Calu3 (cell line): Measurements from ENCODE around the gene CACTIN. TPM values are rescaled to one million over a fixed set of nuclear protein-coding genes. Genes with fewer than 3 reads are reported as not detected.

ENCODE experiments used
- BruUV-seq: library from RNA; stranded (reverse); fragments of 400-500 nt; replicated peaks from 2 replicates; lab custom pipeline; 2021; lab: Mats Ljungman, UMichigan
- CTCF ChIA-PET: fragments of 300-600 bp; sonication (Branson Sonifier 250); formaldehyde crosslinking; loops from one replicate; lab custom pipeline; 2022; ENCODE audit warnings: antibody characterized with exemption; lab: Charles Lee
- DNase-seq: peaks from one replicate; pipeline ENCODE4 v3.0.0; 2022
- H3K27ac Mint-ChIP-seq: one replicate; pipeline ENCODE4 v1.8.0; 2022; ENCODE audit warnings: mixed read lengths; ENCODE audit not compliant: unreplicated experiment
- H3K27me3 Mint-ChIP-seq: one replicate; pipeline ENCODE4 v1.8.0; 2022; ENCODE audit warnings: mixed read lengths; ENCODE audit not compliant: unreplicated experiment
- H3K36me3 Mint-ChIP-seq: one replicate; pipeline ENCODE4 v1.8.0; 2022; ENCODE audit warnings: mild to moderate bottlenecking, moderate library complexity, mixed read lengths; ENCODE audit not compliant: insufficient read depth, unreplicated experiment
- H3K4me1 Mint-ChIP-seq: one replicate; pipeline ENCODE4 v1.8.0; 2022; ENCODE audit warnings: mild to moderate bottlenecking, low read depth, mixed read lengths; ENCODE audit not compliant: unreplicated experiment
- H3K4me3 Mint-ChIP-seq: one replicate; pipeline ENCODE4 v1.8.0; 2022; ENCODE audit warnings: mild to moderate bottlenecking, low read depth, moderate library complexity, mixed read lengths; ENCODE audit not compliant: unreplicated experiment
- H3K9me3 Mint-ChIP-seq: one replicate; pipeline ENCODE4 v1.8.0; 2022; ENCODE audit warnings: low read depth, mixed read lengths; ENCODE audit not compliant: unreplicated experiment
- CTCF ChIP-seq: fragments of 200-600 bp; IDR thresholded peaks from one replicate; pipeline ENCODE4 v1.8.0; 2022; ENCODE audit warnings: antibody characterized with exemption; ENCODE audit not compliant: unreplicated experiment
- intact Hi-C: fragments of 100-400 bp; cut with micrococcal nuclease; formaldehyde crosslinking; loops from one replicate; pipeline ENCODE4 v1.10.0; 2022; ENCODE audit not compliant: unreplicated experiment
- total RNA-seq: library from RNA; stranded (reverse); gene quantifications from 2 replicates; pipeline ENCODE4 v1.2.3, GENCODE V29; 2022

The CACTIN gene
- total RNA-seq, 1 experiment from 2014 or later, result 21.4 TPM

- Mint-ChIP-seq H3K27me3 (no peaks in the 10 kb centered on the region), H3K36me3 (peaks cover 45% of the 10 kb centered on the region), H3K4me1 (no peaks in the 10 kb centered on the region), H3K9me3 (no peaks in the 10 kb centered on the region), H3K4me3 (no peak overlapping the region), H3K27ac (no peak overlapping the region)
- no peak for DNase-seq
- CTCF ChIA-PET, result interaction anchor here (0.5 kb wide), 2 partner anchors 31 to 941 kb away, joined by 4 to 6 read pairs; no protein-coding TSS in a partner anchor
- BruUV-seq, result no TSS peak
- TF ChIP-seq CTCF, result no peak
- intact Hi-C loops, result no loop called here
Measured at GRCh38 chr19:3575949-3576673, 50.5 kb downstream of the CACTIN start.

GRCh38 chr19:3575260-3575741 is 51.3 kb downstream of the CACTIN start:
- Mint-ChIP-seq H3K27ac (no peak overlapping the region), H3K36me3 (peaks cover 45% of the 10 kb centered on the region), H3K9me3 (no peaks in the 10 kb centered on the region), H3K27me3 (no peaks in the 10 kb centered on the region), H3K4me1 (no peaks in the 10 kb centered on the region), H3K4me3 (no peak overlapping the region)
- CTCF ChIA-PET, result interaction anchor here (0.5 kb wide), 1 partner anchor 30 kb away, joined by 6 read pairs; no protein-coding TSS in a partner anchor
- peak; percentile 49 for DNase-seq
- no TSS peak for BruUV-seq
- no peak for TF ChIP-seq CTCF
- intact Hi-C loops, result no loop called here

GRCh38 chr19:3573858-3574637 is 52.5 kb downstream of the CACTIN start:
- TF ChIP-seq CTCF, result no peak
- no peaks in the 10 kb centered on the region for H3K4me1 Mint-ChIP-seq
- CTCF ChIA-PET, result interaction anchor here (0.7 to 1.0 kb wide), 2 partner anchors 29 to 100 kb away, joined by 3 to 4 read pairs; no protein-coding TSS in a partner anchor
- intact Hi-C loops, result no loop called here
- H3K27ac Mint-ChIP-seq, result peak overlapping the region; percentile 63
- no TSS peak for BruUV-seq
- no peaks in the 10 kb centered on the region for H3K9me3 Mint-ChIP-seq
- H3K36me3 Mint-ChIP-seq, result peaks cover 45% of the 10 kb centered on the region
- DNase-seq, result peak; percentile 90
- peak overlapping the region; percentile 72 for H3K4me3 Mint-ChIP-seq
- no peaks in the 10 kb centered on the region for H3K27me3 Mint-ChIP-seq

- Mint-ChIP-seq H3K36me3 (peaks cover 45% of the 10 kb centered on the region), H3K4me1 (no peaks in the 10 kb centered on the region), H3K27me3 (no peaks in the 10 kb centered on the region), H3K27ac (peak overlapping the region; percentile 63), H3K9me3 (no peaks in the 10 kb centered on the region), H3K4me3 (peak overlapping the region; percentile 72)
- BruUV-seq, result TSS peak; percentile 54
- CTCF ChIA-PET, result interaction anchor here (1.0 kb wide), 1 partner anchor 28 kb away, joined by 3 read pairs; no protein-coding TSS in a partner anchor
- intact Hi-C loops, result no loop called here
- no peak for TF ChIP-seq CTCF
- no peak for DNase-seq
Measured at GRCh38 chr19:3573162-3573857, 53.3 kb downstream of the CACTIN start.
